Endothelial cell of umbilical vein (primary cell): Measurements from ENCODE around the gene HUWE1. TPM values are rescaled to one million over a fixed set of nuclear protein-coding genes. Genes with fewer than 3 reads are reported as not detected.

Source experiments
- BruUV-seq: library from RNA; stranded (reverse); fragments of 400-500 nt; replicated peaks from 2 replicates; lab custom pipeline; 2021; lab: Mats Ljungman, UMichigan
- CTCF ChIA-PET: fragments of 300-600, 350-600 bp; sonication (Branson Sonifier 250); formaldehyde crosslinking; loops from one replicate; lab custom pipeline; 2021; ENCODE audit warnings: antibody characterized with exemption, inconsistent platforms; lab: Charles Lee
- POLR2A ChIA-PET: fragments of 300-600, 350-600 bp; sonication (Branson Sonifier 250); formaldehyde crosslinking; loops from one replicate; lab custom pipeline; 2021; ENCODE audit warnings: antibody characterized with exemption, inconsistent platforms; lab: Charles Lee
- DNase-seq: peaks from one replicate; pipeline ENCODE4 v3.0.0-alpha.2; 2011; ENCODE audit warnings: low read depth, low spot score
- FAIRE-seq: peaks from 2 replicates; lab custom pipeline; 2011; peaks lifted over from hg19 to GRCh38; lab: Jason Lieb, UNC
- H2AFZ ChIP-seq: 2 replicates; pipeline ENCODE4 v1.6.0; 2012; ENCODE audit warnings: low read depth, low read length, control low read depth, inconsistent platforms
- H3K27ac ChIP-seq: 2 replicates; pipeline ENCODE4 v1.5.1; 2011; ENCODE audit warnings: low read depth, mild to moderate bottlenecking, control low read depth, low read length, moderate library complexity; ENCODE audit not compliant: insufficient read depth
- H3K27me3 ChIP-seq, 2 experiments: 2 replicates each; pipeline versions ENCODE4 v1.6.0 to v1.6.1; 2011; ENCODE audit warnings: low read length in 2 of 2, mixed read lengths in 1 of 2; ENCODE audit not compliant: control insufficient read depth in 2 of 2, insufficient read depth in 2 of 2
- H3K36me3 ChIP-seq, 2 experiments: 2 replicates in 1 of 2; 3 replicates in 1 of 2; pipeline ENCODE4 v1.5.1; 2011; ENCODE audit warnings: low read length in 2 of 2, mild to moderate bottlenecking in 1 of 2, moderate library complexity in 1 of 2; ENCODE audit not compliant: control insufficient read depth in 2 of 2, insufficient read depth in 2 of 2; ENCODE audit errors: extremely low read depth in 1 of 2
- H3K4me1 ChIP-seq: 3 replicates; pipeline ENCODE4 v1.5.1; 2011; ENCODE audit warnings: mild to moderate bottlenecking, low read length; ENCODE audit not compliant: control insufficient read depth, insufficient read depth; ENCODE audit errors: extremely low read depth
- H3K4me2 ChIP-seq: 2 replicates; pipeline ENCODE4 v1.6.1; 2011; ENCODE audit warnings: low read length, control low read depth, mixed read lengths; ENCODE audit not compliant: insufficient read depth
- H3K4me3 ChIP-seq, 3 experiments: fragments of 200-600 bp in 1 of 3; sonication (generic), shearing (Covaris generic) in 1 of 3; replicated peaks in 1 of 3; 2 replicates each; pipeline ENCODE4 v1.5.1; 2011 to 2016; ENCODE audit warnings: control low read depth in 3 of 3, low read length in 3 of 3, mild to moderate bottlenecking in 2 of 3, inconsistent platforms in 1 of 3, low read depth in 1 of 3, moderate library complexity in 1 of 3; ENCODE audit not compliant: insufficient read depth in 1 of 3
- H3K79me2 ChIP-seq: 2 replicates; pipeline ENCODE4 v1.6.0; 2012; ENCODE audit warnings: low read length, inconsistent platforms; ENCODE audit not compliant: control insufficient read depth, insufficient read depth
- H3K9ac ChIP-seq: replicated peaks from 2 replicates; pipeline ENCODE3; 2011; ENCODE audit warnings: low read length, control low read depth; ENCODE audit not compliant: insufficient read depth; ENCODE audit errors: extremely low read depth
- H3K9me1 ChIP-seq: replicated peaks from 3 replicates; pipeline ENCODE4 v1.6.0; 2011; ENCODE audit warnings: mild to moderate bottlenecking, low read length; ENCODE audit not compliant: control insufficient read depth, insufficient read depth; ENCODE audit errors: extremely low read depth
- H3K9me3 ChIP-seq: replicated peaks from 2 replicates; pipeline ENCODE4 v1.5.1; 2012; ENCODE audit warnings: low read length, inconsistent platforms; ENCODE audit not compliant: control insufficient read depth, insufficient read depth
- H4K20me1 ChIP-seq: replicated peaks from 2 replicates; pipeline ENCODE3; 2011; ENCODE audit warnings: mild to moderate bottlenecking, low read length; ENCODE audit not compliant: control insufficient read depth, insufficient read depth; ENCODE audit errors: extremely low read depth
- EZH2 ChIP-seq: IDR thresholded peaks from 2 replicates; pipeline ENCODE4 v1.6.1; 2012; ENCODE audit warnings: borderline replicate concordance, low read depth, mild to moderate bottlenecking, moderate library complexity, low read length, inconsistent platforms; ENCODE audit not compliant: severe bottlenecking
- FOS ChIP-seq: IDR thresholded peaks from 2 replicates; pipeline ENCODE4 v1.6.1; 2011; ENCODE audit warnings: mild to moderate bottlenecking, low read length, moderate library complexity, borderline replicate concordance; ENCODE audit not compliant: insufficient read depth
- GATA2 ChIP-seq: IDR thresholded peaks from 2 replicates; pipeline ENCODE4 v1.7.0; 2011; ENCODE audit warnings: low read depth, mild to moderate bottlenecking, moderate library complexity, mixed read lengths, low read length; ENCODE audit not compliant: insufficient read length, insufficient read depth
- JUN ChIP-seq: IDR thresholded peaks from 2 replicates; pipeline ENCODE4 v1.6.1; 2011; ENCODE audit warnings: borderline replicate concordance, low read depth; ENCODE audit not compliant: insufficient read length, insufficient read depth
- MYC ChIP-seq: IDR thresholded peaks from one replicate; pipeline ENCODE4 v1.6.1; 2011; ENCODE audit warnings: mild to moderate bottlenecking, low read depth, low read length
- POLR2A ChIP-seq: IDR thresholded peaks from 2 replicates; pipeline ENCODE4 v1.6.1; 2012; ENCODE audit warnings: low read depth, mild to moderate bottlenecking, control low read depth, low read length
- POLR2AphosphoS5 ChIP-seq: IDR thresholded peaks from 2 replicates; pipeline ENCODE4 v1.6.1; 2012; ENCODE audit warnings: low read depth, mild to moderate bottlenecking, control low read depth, low read length, moderate library complexity; ENCODE audit not compliant: insufficient read depth
- dilution Hi-C: fragments of 300-500 bp; cut with MboI; formaldehyde crosslinking; loops from one replicate; pipeline ENCODE4 v1.15.0; 2019; ENCODE audit warnings: low sequenced_read_pairs; ENCODE audit not compliant: extremely low pct_ligation_motif_present
- intact Hi-C: fragments of 100-400 bp; cut with micrococcal nuclease; formaldehyde crosslinking; loops from one replicate; pipeline ENCODE4 v1.10.0; 2022
- polyA plus RNA-seq, 4 experiments: library from polyadenylated mRNA; depleted of rRNA in 3 of 4; stranded (reverse) in 3 of 4; unstranded in 1 of 4; fragments of >200 nt; gene quantifications; 2 replicates each; pipeline versions ENCODE4 v1.2.1 to v1.2.3, GENCODE V29; 2011 to 2012; ENCODE audit warnings: missing spikeins in 1 of 4
- total RNA-seq: library from RNA; stranded (reverse); gene quantifications from 2 replicates; pipeline ENCODE4 v1.2.3, GENCODE V29; 2021
- TF ChIP-seq, protein P1 (sequence below), 2 donors: IDR thresholded peaks; 1 replicate in 1 of 2; 2 replicates in 1 of 2; pipeline ENCODE4 v1.5.1; 2011; ENCODE audit warnings: low read length in 2 of 2, mild to moderate bottlenecking in 2 of 2, moderate library complexity in 2 of 2, control low read depth in 1 of 2, inconsistent platforms in 1 of 2, low read depth in 1 of 2; ENCODE audit not compliant: insufficient read depth in 1 of 2; ENCODE audit errors: extremely low read depth in 1 of 2
- TF ChIP-seq, protein P2 (sequence below): IDR thresholded peaks from 2 replicates; pipeline ENCODE4 v1.6.1; 2011; ENCODE audit not compliant: insufficient read depth, insufficient read length

Gene HUWE1
- total and polyA plus RNA-seq, 2 donors (not counting 3 experiments of a cell fraction or from before 2014, with no cell fraction given): 66.6 to 210 TPM

DNA sequence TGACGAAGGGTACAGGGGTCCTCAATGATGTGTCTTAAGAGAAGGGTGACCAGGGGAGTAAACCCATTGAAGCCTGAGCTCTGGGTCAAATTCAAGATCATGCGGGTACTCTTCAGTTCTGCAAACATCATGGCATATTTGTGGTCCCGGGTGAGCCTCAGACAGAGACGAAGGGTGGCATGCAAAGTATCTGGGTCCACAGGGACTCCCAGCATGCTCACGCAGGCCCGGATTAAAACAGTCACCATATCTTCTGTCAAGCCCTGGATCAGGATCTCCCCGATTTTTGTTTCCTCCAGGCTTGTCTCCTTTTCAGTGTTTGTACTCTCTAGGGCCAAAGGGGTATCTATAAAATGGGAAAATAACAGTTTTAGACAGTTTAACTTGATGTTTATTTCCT lies 102.9 kb downstream of the HUWE1 start:
- Histone ChIP-seq H3K9me3 (no peaks in the 10 kb centered on the region), H4K20me1 (no peaks in the 10 kb centered on the region), H3K4me3 (no peak overlapping the region), H2AFZ (no peak overlapping the region), H3K4me1 (no peaks in the 10 kb centered on the region), H3K36me3 (peaks cover 14 to 20% of the 10 kb centered on the region in 2 experiments), H3K4me2 (no peak overlapping the region), H3K9me1 (no peaks in the 10 kb centered on the region), H3K9ac (no peak overlapping the region), H3K27me3 (no peaks in the 10 kb centered on the region), H3K27ac (no peak overlapping the region), H3K79me2 (peaks cover 5% of the 10 kb centered on the region)
- intact Hi-C loops: loop anchor here (5.0 kb wide), 1 partner anchor 36 kb away; no protein-coding TSS in a partner anchor
- TF ChIP-seq, protein P1, sequence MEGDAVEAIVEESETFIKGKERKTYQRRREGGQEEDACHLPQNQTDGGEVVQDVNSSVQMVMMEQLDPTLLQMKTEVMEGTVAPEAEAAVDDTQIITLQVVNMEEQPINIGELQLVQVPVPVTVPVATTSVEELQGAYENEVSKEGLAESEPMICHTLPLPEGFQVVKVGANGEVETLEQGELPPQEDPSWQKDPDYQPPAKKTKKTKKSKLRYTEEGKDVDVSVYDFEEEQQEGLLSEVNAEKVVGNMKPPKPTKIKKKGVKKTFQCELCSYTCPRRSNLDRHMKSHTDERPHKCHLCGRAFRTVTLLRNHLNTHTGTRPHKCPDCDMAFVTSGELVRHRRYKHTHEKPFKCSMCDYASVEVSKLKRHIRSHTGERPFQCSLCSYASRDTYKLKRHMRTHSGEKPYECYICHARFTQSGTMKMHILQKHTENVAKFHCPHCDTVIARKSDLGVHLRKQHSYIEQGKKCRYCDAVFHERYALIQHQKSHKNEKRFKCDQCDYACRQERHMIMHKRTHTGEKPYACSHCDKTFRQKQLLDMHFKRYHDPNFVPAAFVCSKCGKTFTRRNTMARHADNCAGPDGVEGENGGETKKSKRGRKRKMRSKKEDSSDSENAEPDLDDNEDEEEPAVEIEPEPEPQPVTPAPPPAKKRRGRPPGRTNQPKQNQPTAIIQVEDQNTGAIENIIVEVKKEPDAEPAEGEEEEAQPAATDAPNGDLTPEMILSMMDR (IDR thresholded peaks at IDR 0.05; ENCODE audit: extremely low read depth in 1 of 2, insufficient read depth in 1 of 2, low read depth in 1 of 2, low read length in 2 of 2): no peak
- TF ChIP-seq POLR2AphosphoS5: no peak
- TF ChIP-seq POLR2A: no peak
- no peak for TF ChIP-seq EZH2
- TF ChIP-seq JUN: no peak
- no peak for TF ChIP-seq MYC
- TF ChIP-seq GATA2: no peak
- TF ChIP-seq FOS: no peak
- TF ChIP-seq, protein P2, sequence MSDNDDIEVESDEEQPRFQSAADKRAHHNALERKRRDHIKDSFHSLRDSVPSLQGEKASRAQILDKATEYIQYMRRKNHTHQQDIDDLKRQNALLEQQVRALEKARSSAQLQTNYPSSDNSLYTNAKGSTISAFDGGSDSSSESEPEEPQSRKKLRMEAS: no peak
- no peak for DNase-seq
- POLR2A ChIA-PET: no interaction called here
- dilution Hi-C loops: no loop called here
- TSS peak; percentile 79 for BruUV-seq
- CTCF ChIA-PET: no interaction called here
- FAIRE-seq: no peak
